Right atrium auricular region (tissue), 2 donors: ENCODE measurements around the gene SAMD11. TPM values are rescaled to one million over a fixed set of nuclear protein-coding genes. Genes with fewer than 3 reads are reported as not detected.
"Not testable (repeated sequence)": the region's sequence is repeated elsewhere in the genome, so short reads cannot be mapped to it uniquely, and the experiment has no call there.

Source experiments
- DNase-seq: peaks from one replicate; pipeline ENCODE4 v3.0.0-alpha.2; 2019; ENCODE audit warnings: low spot score
- H3K27ac ChIP-seq, 2 donors: fragments of 200-600 bp; sonication (generic); 1 replicate in 1 of 2; 2 replicates in 1 of 2; pipeline ENCODE4 v1.5.1; 2016 to 2019
- H3K27me3 ChIP-seq, 2 donors: fragments of 200-600 bp; sonication (generic); one replicate each; pipeline versions ENCODE4 v1.5.1 to v1.6.0; 2017 to 2019
- H3K36me3 ChIP-seq: fragments of 200-600 bp; sonication (generic); one replicate; pipeline ENCODE4 v1.5.1; 2016
- H3K4me1 ChIP-seq, 2 donors: fragments of 200-600 bp; sonication (generic); one replicate each; pipeline versions ENCODE4 v1.5.1 to v1.6.0; 2017 to 2019
- H3K4me3 ChIP-seq, 2 donors: fragments of 200-600 bp; sonication (generic); 1 replicate in 1 of 2; 2 replicates in 1 of 2; pipeline ENCODE4 v1.5.1; 2017 to 2019; ENCODE audit warnings: mild to moderate bottlenecking in 1 of 2, moderate library complexity in 1 of 2
- H3K9me3 ChIP-seq, 2 donors: fragments of 200-600 bp; sonication (generic); one replicate each; pipeline ENCODE4 v1.5.1; 2019
- CTCF ChIP-seq, 2 donors: fragments of 200-600 bp; sonication (generic); IDR thresholded peaks; one replicate each; pipeline ENCODE4 v1.5.1; 2019; ENCODE audit warnings: antibody characterized with exemption in 2 of 2
- total RNA-seq, 2 donors: library from RNA; depleted of rRNA; stranded (reverse); fragments of >200 nt; gene quantifications; one replicate each; pipeline ENCODE4 v1.1.0, GENCODE V29; 2016

The SAMD11 gene
- total RNA-seq, 2 donors from 2014 or later, result 2.7 to 6.4 TPM

- Histone ChIP-seq H3K36me3 (peaks cover 4% of the 10 kb centered on the region), H3K27me3 (peaks cover 4 to 14% of the 10 kb centered on the region in 2 donors), H3K27ac (no peak overlapping the region), H3K9me3 (no peaks in the 10 kb centered on the region), H3K4me3 (no peak overlapping the region), H3K4me1 (peaks cover 0 to 17% of the 10 kb centered on the region in 2 donors)
- TF ChIP-seq CTCF (IDR thresholded peaks at IDR 0.05), result no peak
- no peak for DNase-seq
Observed at GRCh38 chr1:973459-974292, 50.0 kb downstream of the SAMD11 start.

- Histone ChIP-seq H3K4me3 (no peak overlapping the region), H3K36me3 (peaks cover 10% of the 10 kb centered on the region), H3K9me3 (no peaks in the 10 kb centered on the region), H3K27ac (no peak overlapping the region), H3K27me3 (peaks cover 4 to 14% of the 10 kb centered on the region in 2 donors), H3K4me1 (peaks cover 0 to 23% of the 10 kb centered on the region in 2 donors)
- no peak for TF ChIP-seq CTCF (IDR thresholded peaks at IDR 0.05)
- DNase-seq, result no peak
Observed at GRCh38 chr1:974293-974640, 50.5 kb downstream of the SAMD11 start.

- no peak overlapping the region for H3K4me3 ChIP-seq
- peaks cover 15% of the 10 kb centered on the region for H3K36me3 ChIP-seq
- H3K4me1 ChIP-seq, result peaks cover 0 to 29% of the 10 kb centered on the region in 2 donors
- no peak for TF ChIP-seq CTCF (IDR thresholded peaks at IDR 0.05)
- H3K27ac ChIP-seq, result peak overlapping the region in 1 of 2 donors; percentile 52
- no peak for DNase-seq
- no peaks in the 10 kb centered on the region for H3K9me3 ChIP-seq
- peaks cover 4 to 14% of the 10 kb centered on the region in 2 donors for H3K27me3 ChIP-seq
Observed at GRCh38 chr1:974687-975328, 51.1 kb downstream of the SAMD11 start.

- TF ChIP-seq CTCF (IDR thresholded peaks at IDR 0.05), result no peak
- DNase-seq, result no peak
- Histone ChIP-seq H3K9me3 (no peaks in the 10 kb centered on the region), H3K36me3 (peaks cover 15% of the 10 kb centered on the region), H3K27me3 (peaks cover 4 to 10% of the 10 kb centered on the region in 2 donors), H3K4me1 (peaks cover 0 to 34% of the 10 kb centered on the region in 2 donors), H3K4me3 (no peak overlapping the region), H3K27ac (peak overlapping the region in 1 of 2 donors; percentile 52)
Observed at GRCh38 chr1:975365-975764, 51.6 kb downstream of the SAMD11 start.

- Histone ChIP-seq H3K27me3 (peaks cover 0 to 3% of the 10 kb centered on the region in 2 donors), H3K36me3 (peaks cover 15% of the 10 kb centered on the region), H3K9me3 (no peaks in the 10 kb centered on the region), H3K4me3 (peak overlapping the region in 1 of 2 donors; percentile 29), H3K4me1 (peaks cover 0 to 38% of the 10 kb centered on the region in 2 donors), H3K27ac (peak overlapping the region; percentile 5 to 52)
- peak; percentile 28 to 59 for TF ChIP-seq CTCF (IDR thresholded peaks at IDR 0.05)
- DNase-seq, result no peak
Observed at GRCh38 chr1:975896-976683, 52.4 kb downstream of the SAMD11 start.

GRCh38 chr1:976791-977190 lies 53.1 kb downstream of the SAMD11 start:
- H3K4me3 ChIP-seq, DNase-seq, H3K27me3 ChIP-seq: not testable (repeated sequence)

More at GRCh38 chr1:976791-977190, 53.1 kb downstream of the SAMD11 start:
- H3K4me1 ChIP-seq, result peaks cover 0 to 41% of the 10 kb centered on the region in 2 donors
- H3K9me3 ChIP-seq, H3K27ac ChIP-seq: not testable (repeated sequence)
- H3K36me3 ChIP-seq, result peaks cover 15% of the 10 kb centered on the region
